Activated T-cell treated with anti-CD3 and anti-CD28 coated beads, Interleukin-2, amount 50 U/mL, for 1 hour (primary cell): ENCODE measurements around the gene GNS.

Experiments used
- DNase-seq: peaks from one replicate; pipeline ENCODE4 v3.0.0-alpha.2; 2020

Gene GNS

DNA sequence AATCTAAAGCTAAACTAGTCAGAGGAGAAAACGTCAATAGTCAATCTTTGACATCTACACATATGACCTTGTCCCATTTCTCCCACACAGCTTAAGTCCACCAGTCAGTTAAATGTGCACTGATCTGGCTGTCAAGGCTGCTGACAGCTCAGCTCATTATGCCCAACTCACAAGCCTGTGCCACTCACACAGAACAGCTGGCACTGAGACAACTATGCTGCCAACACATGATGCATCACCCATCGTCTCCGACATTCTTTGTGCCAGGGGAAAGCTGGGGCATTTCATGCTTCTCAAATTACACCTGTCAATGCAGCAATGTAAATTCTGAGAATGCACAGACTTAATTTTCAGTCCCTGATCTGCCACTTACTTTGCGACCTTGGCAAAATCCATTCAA lies 25.3 kb downstream of the GNS start:
- no peak for DNase-seq

DNA sequence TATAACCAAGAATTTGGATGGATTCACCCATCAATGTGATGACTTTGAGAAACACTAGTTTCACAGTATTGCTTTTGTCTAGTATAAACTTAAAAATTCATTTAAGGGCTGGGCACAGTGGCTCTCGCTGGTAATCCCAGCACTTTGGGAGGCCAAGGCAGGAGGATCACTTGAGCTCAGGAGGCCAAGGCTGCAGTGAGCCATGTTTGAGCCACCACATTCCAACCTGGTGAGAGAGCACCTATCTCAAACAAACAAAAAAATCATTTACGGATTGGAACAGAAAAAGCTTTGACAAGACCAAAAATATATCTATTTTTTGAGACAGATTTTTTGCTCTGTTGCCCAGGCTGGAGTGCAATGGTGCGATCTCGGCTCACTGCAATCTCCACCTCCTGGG lies 27.5 kb downstream of the GNS start:
- DNase-seq: no peak

DNA sequence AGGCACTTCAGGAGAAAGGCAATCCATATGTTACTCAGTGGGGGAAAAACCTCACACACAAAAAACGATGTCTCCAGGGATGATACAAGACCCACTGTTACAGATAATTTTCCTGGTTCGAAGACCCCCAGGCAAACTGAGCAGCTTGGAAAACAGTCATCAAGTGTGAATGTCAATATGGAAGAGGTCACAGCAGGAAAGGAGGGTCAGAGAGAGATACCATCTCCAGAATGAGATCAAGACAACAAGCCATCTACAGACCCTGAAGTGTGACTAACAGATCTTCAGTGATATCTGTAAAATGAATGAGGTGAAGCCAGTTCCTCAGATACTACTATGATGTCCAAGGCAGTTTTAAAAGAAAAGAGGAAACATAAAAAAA lies 28.6 kb downstream of the GNS start:
- no peak for DNase-seq

DNA sequence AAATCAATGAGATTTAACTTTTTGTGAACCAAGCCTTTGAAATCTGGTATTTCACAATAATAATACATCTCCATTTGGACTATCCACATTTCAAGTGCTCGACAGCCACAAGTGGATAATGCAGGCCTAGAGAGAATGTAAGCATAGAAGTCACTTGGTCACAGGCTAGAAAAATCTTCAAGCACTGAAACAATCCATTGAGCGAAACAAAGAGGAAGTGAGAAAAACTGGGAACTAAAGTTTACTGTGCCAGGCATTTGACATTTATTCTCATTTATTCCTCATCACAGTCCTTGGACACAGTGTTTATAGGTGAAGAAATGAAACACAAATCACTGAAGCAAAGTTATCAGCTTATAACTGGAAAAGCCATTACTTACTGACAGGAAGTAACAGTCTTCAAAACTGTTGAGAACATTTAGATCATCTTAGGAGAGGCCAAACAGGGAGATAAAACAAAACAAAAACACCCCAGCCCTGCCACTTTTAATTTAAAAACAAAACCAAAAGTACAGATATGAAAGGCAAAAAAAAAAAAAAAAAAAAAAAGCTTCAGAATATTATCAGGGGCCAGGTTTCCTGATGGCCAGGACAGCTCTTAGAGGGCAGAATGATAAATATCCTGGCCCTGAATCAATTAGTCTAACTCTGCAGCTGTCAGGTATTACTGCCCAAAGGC lies 29.2 kb downstream of the GNS start:
- DNase-seq: no peak

DNA sequence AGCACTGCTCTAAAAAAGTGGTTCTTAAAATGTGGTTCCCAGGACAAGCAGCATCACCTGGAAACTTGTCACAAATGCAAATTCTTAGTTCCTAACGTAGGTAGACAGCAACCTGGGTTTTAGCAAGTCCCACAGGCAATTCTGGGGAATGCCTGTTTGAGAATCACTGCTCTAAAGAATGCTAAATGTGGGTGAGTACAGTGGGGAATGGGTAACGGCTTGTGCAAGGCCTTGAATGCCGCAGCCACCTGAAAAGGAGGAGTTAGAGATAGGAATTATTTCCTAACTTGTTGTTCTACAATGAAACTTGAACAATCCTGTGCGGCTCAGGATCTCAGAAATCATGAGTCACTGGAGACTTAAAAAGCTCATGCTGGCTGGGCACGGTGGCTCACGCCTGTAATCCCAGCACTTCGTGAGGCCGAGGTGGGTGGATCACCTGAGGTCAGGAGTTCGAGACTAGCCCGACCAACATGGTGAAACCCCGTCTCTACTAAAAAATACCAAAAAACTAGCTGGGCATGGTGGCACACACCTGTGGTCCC lies 34.9 kb downstream of the GNS start:
- DNase-seq: no peak

DNA sequence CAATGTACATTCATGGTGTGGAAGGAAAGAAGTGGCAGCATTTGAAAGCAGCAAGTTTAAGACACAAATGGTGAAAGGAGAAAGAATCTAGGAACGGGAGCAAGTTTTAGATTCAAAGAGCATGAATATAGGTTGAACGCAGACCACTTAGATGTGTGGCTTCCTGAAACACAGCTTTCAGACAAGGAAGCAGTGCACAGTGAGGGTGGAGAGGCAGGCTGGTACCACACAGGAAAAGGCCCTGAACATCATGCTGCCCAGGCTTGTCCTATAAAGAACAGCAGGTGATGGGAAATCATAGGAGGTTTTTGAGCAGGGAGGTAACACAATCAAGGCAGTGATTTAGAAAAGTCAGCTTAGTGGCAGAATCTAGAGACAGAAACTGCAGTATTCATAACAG lies 35.6 kb downstream of the GNS start:
- no peak for DNase-seq

DNA sequence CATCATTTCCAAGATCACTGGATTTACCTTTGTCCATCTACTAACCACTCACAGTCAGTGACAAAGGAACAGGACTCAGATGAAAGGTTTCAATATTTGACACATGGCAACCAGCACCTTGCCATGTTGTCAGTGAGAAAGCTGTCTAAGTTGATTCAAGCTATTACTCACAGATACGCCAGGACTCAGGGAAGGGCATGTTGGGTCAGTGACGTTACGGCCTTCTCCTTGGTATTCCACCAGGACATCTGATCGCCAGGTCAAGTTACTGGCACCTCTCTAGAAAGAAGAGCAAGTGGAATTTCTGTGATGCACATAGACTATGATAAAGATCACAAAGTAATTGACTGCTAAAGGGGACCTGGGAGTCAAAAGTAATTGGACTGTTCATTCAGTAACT lies 36.4 kb downstream of the GNS start:
- no peak for DNase-seq

DNA sequence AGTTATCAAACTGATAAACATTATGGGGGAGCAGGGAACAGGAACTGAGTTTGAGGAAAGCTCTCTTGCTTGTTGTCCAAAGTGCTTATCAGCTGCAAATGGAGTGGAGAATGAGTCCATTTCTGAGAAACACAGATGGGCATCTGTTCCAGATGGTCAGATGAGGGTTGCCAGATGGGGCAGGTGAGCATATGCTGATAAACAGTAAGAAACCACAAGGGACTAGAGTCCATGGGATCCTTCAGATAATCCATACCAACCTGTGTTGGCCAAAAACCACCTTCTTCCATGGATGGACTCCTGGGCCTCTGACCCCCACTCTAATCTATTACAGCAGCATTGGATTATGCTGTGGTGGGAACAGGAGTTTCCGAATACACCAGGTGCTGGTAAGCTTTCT lies 38.3 kb downstream of the GNS start:
- no peak for DNase-seq

DNA sequence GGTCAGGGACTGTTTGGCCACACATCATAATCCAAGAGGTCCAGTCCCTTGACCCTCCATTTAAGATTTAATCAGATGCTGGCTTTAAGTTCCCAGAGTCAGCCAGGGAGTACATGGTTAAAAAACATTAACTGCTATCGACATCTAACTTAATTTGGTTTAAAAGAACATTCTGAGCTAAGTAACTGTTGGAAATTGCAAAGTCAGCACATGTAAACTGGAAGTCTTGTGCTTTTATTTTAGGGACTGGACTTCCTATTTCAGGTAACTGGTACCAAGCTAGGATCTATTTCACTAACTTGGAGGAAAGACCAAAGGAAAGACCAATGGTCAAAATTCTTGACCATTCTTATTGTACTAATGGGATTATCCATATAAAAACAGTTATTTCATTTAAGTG lies 40.6 kb downstream of the GNS start:
- DNase-seq: no peak

DNA sequence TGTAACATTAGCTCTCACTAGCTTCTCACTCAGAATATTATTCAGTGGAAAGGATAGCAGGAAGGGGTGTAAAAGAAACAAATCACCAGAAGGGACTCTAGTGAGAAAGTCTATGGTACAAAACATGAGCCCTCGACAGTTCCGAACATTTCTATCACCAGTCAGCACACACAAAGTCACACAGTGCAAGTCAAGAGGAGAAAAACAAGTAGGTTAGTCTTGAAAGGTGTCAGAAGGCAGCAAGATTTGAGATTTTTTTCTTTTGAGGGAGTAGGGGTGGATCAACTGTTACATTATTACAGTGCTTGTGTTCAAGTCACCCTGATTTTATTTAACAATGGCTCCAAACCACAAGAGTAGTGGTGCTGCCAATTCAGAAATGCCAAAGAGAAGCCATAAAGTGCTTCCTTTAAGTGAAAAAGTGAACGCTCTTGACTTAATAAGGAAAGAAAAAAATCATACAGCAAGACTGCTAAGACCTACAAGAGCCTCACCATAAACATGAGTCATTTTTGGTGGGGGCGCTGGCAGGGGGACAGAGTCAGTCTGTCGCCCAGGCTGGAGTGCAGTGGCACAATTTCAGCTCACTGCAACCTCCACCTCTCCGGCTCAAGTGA lies 42.3 kb downstream of the GNS start:
- DNase-seq: no peak

DNA sequence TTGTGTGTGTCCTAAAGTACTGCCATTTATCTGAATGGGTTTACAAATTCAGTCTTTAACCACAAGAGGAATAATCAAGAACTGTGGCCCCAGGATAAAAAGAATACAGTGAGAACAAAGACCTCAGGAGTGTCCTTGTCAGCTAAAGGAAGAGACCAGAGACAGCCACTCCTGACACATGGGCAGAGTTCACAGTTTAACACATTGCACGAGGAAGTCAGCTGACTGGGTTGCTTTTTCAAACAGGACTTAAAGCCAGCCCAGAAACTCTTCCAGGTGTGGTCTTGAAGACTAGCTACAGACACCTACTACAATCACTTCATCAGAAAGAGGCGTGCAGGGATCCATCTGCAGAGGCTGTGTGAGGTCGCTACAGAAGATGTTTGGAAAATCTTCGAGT lies 42.8 kb downstream of the GNS start:
- DNase-seq: no peak

DNA sequence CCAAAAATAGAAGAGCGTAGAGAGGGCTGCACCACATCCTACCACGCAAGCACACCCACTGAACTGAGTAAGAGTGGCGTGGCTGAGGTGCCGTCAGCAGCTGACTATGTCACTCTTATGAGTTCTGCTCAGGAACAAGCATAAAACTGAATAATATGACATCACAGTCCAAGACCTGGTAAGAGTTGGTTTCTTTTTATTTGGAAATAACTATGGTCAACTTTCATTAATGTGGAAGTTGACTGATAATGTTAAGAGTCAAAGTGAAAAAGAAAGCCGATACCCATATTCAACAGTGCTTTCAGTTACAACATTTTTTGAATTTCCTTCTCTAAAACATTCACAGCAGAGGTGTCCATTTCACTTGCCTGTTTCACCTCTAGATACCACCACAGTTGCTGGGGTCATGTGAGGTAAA lies 44.6 kb downstream of the GNS start:
- DNase-seq: no peak

DNA sequence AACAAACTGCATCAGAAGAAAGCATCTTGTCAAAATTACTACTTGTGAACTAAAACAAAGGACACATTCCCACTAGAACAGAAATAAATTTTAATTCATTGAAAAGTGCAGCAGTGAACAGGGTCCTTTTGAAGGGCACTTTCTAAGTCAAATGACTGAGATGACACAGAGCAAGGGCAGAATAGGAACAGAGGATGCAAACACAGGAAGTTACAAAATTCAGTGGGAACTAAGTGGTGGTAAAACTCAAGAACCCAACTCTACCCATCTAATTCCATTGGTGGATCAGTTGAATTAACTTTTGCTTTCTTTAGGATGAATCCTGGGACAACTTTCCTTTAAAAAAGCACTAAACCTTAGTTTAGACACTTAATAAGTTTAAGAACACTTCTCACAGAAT lies 45.8 kb downstream of the GNS start:
- no peak for DNase-seq

DNA sequence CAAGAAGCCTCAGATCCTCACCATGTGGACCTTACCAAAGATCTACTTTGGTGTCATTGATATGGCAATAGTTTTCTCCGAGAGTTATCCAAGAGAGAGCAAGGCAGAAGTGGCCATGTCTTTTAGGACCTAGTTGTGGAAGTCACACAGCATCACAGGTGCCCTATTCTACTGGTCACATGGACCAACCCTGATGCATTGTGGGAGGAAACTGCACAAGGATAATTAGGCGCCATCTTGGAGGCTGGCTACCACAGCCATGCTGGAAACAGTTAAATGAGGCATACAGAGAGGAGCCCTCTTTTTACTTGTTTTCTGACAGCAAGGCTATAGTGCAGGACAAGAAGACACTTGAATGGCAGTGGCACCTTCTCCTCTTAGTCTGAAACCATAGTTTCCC lies 49.8 kb downstream of the GNS start:
- no peak for DNase-seq

DNA sequence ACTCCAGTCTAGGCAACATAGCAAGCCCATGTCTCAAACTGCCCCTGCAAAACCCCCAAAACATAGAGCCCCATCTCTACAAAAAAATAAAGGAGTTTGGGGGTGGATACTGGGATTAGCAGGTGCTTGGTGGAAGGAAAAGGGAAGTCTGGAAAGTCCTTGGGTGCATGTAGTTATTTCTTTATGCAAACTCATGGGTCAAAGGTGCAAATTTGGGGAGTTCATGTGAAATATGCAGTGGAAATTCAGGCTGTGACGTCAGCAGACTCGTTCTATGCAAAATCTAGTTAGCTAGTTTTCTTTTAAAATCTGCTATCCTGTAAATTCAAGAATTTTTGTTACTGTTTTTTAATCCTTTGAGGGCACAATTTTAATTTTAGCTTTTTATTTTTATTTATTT lies 51.3 kb downstream of the GNS start:
- no peak for DNase-seq

DNA sequence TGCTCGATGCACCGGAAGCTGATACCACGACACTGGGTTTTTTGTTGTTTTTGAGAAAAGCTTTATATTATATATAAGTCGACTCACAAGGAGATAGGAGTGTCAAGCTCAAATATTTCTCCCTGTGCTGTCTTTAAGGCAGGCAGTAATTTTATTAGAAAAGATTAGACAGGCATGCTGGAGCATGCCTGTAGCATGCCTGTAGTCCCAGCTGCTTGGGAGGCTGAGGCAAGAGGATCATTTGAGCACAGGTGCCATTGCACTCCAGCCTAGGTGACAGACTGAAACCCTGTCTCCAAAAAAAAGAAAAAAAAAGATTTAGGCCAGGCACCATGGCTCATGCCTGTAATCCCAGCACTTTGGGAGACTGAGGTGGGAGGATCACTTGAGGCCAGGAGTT lies 51.8 kb downstream of the GNS start:
- no peak for DNase-seq

DNA sequence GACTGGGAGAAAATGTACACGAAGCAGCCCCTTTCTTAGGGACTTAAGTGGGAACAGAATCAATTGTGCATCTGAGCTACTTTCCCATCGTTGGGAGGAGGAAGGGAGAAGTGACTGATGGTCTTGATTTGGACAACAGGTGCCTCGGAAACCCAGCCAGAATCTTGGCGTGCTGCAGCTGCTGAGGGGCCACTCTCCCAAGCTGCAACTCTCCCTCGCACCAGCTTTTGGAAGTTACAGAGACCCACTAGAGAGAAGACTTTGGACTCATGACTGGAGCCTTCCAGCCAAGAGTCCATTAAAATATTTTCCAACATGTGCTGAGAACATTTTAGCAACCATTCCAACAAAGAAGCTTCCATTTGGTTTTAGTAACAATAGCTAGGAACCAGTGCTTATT lies 52.3 kb downstream of the GNS start:
- no peak for DNase-seq

DNA sequence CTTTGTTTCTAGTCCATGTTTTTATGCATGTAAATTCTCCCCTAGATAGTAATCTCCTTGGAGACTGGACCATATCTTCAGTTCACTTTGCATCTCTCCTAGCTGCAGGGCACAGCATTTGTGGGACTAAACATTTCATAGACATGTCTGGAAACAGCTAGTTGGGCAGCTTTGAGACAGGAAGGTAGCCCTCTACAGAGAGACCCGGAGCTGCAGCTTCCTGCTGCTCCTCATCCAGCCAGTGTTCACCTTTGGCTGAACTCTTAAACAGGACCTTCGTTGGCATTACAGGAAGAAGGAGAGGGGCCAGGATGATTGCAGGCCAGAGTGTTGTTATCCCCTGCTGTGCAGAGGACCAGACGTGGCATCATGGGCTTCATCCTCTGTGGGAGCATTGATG lies 52.9 kb downstream of the GNS start:
- DNase-seq: no peak

DNA sequence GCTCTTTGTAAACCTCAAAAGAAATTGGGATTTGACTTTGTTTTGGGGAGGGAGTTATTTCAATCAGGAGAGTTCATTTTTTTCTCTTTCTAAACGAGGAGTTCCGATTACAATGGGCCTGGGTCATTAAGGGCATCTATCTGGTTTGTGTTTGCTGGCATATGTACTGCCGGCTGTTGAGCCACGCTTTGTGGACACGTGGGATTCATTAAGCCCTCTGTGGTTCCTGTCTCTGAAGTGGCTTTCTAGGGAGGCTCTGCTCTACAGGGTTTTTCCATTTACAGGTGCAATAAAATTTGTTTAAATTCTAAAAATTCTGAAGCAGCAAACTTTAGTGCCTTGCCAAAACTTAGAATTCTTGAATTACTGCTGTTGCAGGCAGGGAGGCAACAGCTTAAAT lies 57.9 kb downstream of the GNS start:
- no peak for DNase-seq

DNA sequence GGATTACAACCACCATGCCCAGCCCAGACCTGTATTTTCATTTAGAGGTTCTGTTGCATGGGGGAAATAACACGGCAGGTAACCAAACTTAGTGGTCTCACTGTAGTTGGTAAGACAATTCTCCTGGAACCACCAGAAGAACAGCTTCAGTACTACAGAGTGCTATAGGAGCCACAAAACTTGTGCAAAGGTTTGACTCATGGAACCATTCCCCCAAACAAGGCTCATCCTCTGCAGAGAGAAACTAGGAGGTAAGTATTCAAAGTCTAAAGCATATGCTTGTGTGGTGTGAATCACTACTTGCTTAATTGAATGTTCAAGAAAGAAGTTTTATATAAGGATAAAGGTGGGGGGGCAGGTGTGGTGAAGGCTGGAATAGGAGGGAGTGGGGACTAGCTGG lies 58.7 kb downstream of the GNS start:
- DNase-seq: no peak

DNA sequence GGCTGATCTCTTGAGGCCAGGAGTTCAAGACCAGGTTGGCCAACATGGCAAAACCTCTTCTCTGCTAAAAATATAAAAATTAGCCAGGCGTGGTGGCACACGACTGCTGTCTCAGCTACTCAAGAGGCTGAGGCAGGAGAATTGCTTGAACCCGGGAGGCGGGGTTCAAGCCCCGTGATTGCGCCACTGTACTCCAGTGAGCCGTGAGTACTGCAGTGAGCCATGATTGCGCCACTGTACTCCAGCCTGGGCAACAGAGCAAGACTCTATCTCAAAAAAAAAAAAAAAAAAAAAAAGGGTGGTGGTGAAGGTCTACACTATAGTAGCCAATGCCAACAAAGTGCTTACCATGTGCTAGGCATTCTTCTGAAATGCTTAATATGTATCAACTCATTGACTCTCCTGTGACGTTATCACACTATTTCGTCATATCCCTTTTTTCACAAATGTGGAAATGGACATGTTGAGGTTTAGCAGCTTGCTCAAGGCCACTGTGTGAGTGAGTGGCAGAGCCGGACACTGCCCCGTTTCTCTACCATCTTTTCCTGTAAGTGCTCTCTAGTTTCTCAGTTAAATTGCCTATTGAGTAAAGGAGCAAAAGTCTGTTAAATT lies 59.6 kb downstream of the GNS start:
- no peak for DNase-seq

DNA sequence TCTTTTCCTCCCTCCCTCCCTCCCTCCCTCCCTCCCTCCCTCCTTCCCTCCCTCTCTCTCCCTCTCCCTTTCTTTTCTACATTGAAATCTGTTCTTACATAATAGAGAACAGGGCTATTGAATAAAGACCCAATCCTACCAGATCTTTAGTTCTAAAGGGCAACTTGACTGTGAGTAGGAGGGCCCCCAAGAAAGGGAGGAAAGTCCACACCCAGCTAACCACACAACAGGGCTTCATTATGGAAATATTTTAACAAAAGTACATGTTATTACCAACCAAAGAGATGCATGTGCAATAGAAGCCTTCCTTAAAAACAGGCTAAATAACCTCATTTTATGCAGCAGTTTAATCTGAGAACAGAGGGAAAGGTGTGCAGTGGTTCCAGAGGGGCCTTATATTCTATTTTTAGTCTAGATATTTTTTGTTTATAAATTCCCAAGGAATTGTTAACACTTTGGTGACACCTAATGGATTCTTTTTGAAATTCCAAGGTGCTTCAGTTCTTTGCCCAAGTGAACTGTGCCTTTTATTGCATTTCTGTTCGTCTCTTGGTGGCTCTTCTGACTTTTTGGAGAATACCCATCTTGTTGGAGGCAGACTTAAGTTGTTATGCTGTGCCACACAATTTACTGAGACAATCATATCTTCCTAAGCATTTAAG lies 63.0 kb downstream of the GNS start:
- DNase-seq: no peak

DNA sequence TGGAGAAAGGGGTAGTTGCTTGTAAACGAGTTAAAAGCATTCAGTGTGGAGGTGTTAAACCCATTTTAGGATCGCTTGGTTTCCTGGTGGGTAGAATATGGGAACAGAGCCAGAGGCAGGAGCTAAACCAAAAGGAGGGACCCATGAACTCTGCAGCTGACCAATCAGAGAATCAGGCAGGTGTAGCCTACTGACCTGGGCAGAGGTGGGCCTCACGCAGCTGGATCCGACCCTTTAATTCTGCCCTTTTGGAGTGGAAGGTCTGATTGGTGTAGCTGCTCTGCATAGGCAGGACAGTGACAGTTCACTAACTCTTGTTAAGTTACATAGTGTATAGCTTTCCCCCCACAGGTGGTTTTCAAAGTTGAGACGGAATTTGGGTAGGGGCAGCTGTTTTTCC lies 63.7 kb downstream of the GNS start:
- no peak for DNase-seq
